Measurements from ENCODE around the gene UBXN6.

UBXN6 gene

GRCh38 chr19:4457654-4458395, at the start of gene UBXN6:
UBXN6 (minus strand) TSS chr19:4457794; CDS start chr19:4457697, 97 bp downstream.
- peak; percentile 96 for DNase-seq

- no peak for DNase-seq
These were observed 49.5 kb upstream of the UBXN6 start for GRCh38 chr19:4507150-4507452.

GRCh38 chr19:4506449-4507149, 49.0 kb upstream of the UBXN6 start:
- no peak for DNase-seq

- DNase-seq: no peak
These were observed 48.2 kb upstream of the UBXN6 start for GRCh38 chr19:4505570-4506448.

- DNase-seq: no peak
These were observed 47.4 kb upstream of the UBXN6 start for GRCh38 chr19:4504891-4505569.

GRCh38 chr19:4504297-4504701, 46.7 kb upstream of the UBXN6 start:
- DNase-seq: no peak

- DNase-seq: no peak
These were observed 46.2 kb upstream of the UBXN6 start for GRCh38 chr19:4503825-4504170.

- DNase-seq: no peak
These were observed 45.7 kb upstream of the UBXN6 start for GRCh38 chr19:4503132-4503824.

GRCh38 chr19:4502282-4503131, 44.9 kb upstream of the UBXN6 start:
- no peak for DNase-seq

- DNase-seq: no peak
These were observed 44.1 kb upstream of the UBXN6 start for GRCh38 chr19:4501691-4502090.

GRCh38 chr19:4500841-4501591, 43.4 kb upstream of the UBXN6 start:
- DNase-seq: no peak

- no peak for DNase-seq
These were observed 42.3 kb upstream of the UBXN6 start for GRCh38 chr19:4499855-4500254.

- DNase-seq: no peak
These were observed 41.7 kb upstream of the UBXN6 start for GRCh38 chr19:4499318-4499717.

GRCh38 chr19:4498694-4499093, 41.1 kb upstream of the UBXN6 start:
- no peak for DNase-seq

GRCh38 chr19:4497770-4498389, 40.3 kb upstream of the UBXN6 start:
- no peak for DNase-seq

- no peak for DNase-seq
These were observed 38.7 kb upstream of the UBXN6 start for GRCh38 chr19:4496304-4496703.

- no peak for DNase-seq
These were observed 37.9 kb upstream of the UBXN6 start for GRCh38 chr19:4495471-4495870.

- DNase-seq: no peak
These were observed 37.1 kb upstream of the UBXN6 start for GRCh38 chr19:4494691-4495064.

- no peak for DNase-seq
These were observed 36.5 kb upstream of the UBXN6 start for GRCh38 chr19:4493929-4494690.
